Esophagus squamous epithelium (tissue), 4 donors: ENCODE data around the gene TRIM23.

Source experiments
- CTCF ChIP-seq, 6 experiments: fragments of 450-650 bp in 4 of 6; fragments of 200-600 bp in 2 of 6; sonication (generic) in 2 of 6; IDR thresholded peaks; one replicate each; pipeline ENCODE4 v1.5.1; 2016 to 2019; ENCODE audit warnings: antibody characterized with exemption in 6 of 6, mild to moderate bottlenecking in 4 of 6, moderate library complexity in 4 of 6
- POLR2A ChIP-seq, 4 donors: fragments of 450-650 bp; IDR thresholded peaks; one replicate each; pipeline ENCODE4 v1.6.1; 2017; ENCODE audit warnings: antibody characterized with exemption in 4 of 4, mild to moderate bottlenecking in 4 of 4, moderate library complexity in 3 of 4

GRCh38 chr5:65640240-65640639 lies 16.1 kb upstream of the TRIM23 start:
- no peak for TF ChIP-seq CTCF (IDR thresholded peaks at IDR 0.05)
- no peak for TF ChIP-seq POLR2A (IDR thresholded peaks at IDR 0.05)
